ENCODE measurements around the gene POU3F1.

POU3F1 gene

DNA sequence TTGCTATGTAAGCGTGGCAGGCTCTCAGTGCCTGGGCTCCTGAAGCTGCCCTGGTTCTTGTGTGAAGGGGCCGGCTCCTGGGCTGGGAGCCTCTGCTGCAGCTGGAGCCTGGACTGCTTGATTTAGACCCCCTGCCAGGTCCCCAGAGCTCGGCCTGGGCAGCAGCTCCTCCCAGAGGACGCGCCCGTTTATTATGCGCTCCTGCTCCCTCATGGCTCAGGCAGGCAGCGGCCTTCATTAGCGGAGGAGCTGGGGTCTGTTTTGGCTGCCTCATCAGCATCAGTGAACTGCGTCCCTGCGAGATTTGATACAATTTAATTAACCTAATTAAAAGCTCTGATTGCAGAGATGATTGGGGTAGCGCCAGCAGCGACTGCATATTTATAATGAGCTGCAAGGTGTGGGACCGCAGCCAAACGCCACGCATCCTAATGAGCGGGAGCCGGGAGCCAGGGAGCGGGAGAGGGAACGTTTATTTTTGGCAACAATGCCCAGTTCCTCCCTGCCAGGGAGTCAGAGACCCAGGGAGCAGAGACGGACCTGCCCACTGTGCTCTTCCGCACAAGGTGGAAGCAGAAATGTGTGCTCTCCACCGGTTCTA lies 17.4 kb downstream of the POU3F1 start:
- in situ Hi-C loops (cut with MboI; ENCODE audit: low sequenced_read_pairs) = no loop called here

DNA sequence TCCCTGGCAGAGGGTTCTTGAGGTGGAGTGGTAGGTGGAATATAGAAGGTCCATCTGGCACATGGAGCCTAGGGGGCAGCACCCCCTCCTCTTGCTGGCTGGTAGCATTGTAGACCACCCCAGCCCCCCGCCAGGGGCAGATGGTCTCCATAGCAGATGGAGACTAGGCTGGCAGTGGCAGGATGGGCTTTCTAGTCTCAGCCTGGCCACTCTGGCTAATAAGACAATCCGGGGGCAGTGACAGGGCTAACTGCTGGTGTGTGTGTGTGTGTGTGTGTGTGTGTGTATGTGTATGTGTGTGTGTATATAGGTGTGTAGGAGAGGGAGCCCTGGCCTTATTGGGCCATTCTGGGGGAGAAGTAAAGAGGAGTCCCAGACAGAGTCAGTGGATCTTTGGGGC lies 17.9 kb downstream of the POU3F1 start:
- in situ Hi-C loops (cut with MboI; ENCODE audit: low sequenced_read_pairs) = no loop called here

DNA sequence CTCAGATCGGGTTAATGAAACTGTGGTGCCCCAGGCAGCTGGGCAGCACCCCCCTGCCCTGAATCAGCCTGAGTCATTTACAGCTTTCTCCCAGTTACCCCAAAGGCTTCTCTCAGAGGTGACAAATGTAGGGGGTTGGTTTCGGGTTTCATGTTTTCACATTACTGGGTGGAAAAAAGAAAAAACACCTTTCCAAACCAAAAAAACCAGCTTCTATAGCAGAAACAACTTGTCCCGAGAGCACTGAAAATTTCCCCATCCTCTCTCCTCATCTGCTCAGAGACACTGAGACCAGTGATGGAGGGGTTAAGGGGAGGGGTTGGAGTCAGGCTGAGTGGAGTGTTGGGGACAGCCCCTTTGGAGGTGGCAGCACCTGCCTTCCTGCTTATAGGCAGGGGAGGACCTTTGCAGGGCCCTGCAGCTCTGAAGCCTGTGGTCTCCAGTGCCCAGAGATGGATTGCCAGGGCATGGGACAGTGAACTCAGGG lies 18.4 kb downstream of the POU3F1 start:
- in situ Hi-C loops (cut with MboI; ENCODE audit: low sequenced_read_pairs) = no loop called here

DNA sequence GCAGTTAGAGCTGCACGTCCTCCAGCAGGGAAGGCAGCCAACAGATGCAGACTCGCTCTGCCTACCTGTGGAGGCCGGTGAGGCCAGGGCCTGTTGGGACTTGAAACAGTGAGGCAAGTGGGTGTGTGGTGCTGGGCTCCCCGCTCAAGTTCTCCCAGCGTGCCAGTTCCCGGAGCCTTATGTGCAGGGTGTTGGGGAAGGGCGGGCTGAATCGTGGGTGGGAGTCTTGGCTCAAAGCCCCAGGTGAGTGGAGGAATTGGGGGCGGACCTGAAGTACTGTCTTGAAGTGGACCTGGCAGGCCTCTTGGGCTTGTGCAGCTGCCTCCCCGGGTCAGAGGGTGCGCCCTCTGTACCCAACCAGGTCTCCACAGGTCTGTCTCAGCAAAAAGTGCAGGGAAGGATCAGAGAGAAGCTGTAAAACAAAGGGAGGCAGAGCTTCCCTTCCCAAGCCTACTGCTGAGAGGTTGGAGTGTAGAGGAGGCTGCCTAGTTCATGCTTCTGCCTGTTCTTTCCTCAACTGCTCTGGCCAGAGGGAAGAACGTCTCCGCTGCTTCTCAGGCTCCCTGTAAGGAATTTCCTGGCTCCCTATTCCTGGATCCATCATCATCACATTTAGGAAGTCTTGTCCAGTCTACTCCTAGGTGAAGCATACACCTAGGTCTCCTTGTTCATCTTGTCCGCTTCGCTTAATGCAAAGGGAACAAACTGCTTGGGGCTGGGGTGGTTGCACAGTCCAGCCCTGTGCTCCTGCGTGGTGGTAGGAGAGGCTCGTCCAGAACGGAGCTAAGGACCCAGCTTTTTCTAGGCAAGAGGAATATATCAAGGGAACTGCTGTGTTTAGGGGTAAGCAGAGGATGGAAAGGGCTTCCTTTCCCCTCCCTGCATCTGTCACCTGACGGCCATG lies 19.1 kb downstream of the POU3F1 start:
- in situ Hi-C loops (cut with MboI; ENCODE audit: low sequenced_read_pairs) = no loop called here

DNA sequence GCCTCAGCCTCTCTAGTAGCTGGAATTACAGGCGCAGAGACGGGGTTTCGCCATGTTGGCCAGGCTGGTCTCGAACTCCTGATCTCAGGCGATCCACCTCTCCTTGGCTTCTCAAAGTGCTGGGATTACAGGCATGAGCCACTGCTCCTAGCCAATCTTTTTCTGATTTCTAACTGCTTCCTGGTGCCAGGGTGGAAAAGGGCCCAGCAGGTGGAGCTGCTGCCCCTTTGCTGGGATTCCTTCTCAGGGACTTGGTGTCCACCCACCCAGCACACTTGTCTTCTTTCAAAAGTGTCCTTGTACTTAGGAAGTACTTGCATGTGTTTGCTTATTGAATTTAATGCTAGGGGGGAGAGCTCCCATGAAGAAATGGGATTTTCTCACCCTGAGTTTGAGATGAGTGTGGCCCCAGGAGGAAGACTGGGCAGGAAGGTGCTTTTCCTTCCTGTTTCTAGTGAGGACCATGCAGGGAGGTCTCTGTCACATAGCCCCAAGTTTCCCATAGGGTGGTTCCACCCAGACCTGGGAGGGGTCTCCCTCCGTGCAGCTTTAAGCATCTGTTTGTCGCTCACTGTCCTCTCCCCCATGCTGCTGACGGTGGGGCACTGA lies 19.9 kb downstream of the POU3F1 start:
- in situ Hi-C loops (cut with MboI; ENCODE audit: low sequenced_read_pairs) = no loop called here

DNA sequence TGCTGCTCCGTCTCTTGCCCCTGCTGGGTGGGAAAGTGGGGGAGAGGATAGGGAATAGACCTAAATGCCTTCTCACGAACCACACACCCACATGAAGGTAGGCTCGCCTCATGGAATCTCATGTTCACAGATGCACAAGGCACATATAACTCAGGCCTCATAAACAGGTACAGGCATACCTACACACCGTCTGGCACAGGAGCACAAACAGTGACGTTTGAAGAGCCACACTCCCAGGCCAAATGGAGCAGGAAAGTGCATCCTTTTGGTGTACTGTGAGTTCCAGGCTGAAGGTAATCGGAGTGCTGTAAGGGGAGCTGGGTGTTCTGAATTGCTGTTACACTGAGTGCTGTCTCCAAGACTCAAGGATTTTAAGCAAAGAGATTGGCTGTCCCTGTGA lies 20.9 kb downstream of the POU3F1 start:
- in situ Hi-C loops (cut with MboI; ENCODE audit: low sequenced_read_pairs) = no loop called here

DNA sequence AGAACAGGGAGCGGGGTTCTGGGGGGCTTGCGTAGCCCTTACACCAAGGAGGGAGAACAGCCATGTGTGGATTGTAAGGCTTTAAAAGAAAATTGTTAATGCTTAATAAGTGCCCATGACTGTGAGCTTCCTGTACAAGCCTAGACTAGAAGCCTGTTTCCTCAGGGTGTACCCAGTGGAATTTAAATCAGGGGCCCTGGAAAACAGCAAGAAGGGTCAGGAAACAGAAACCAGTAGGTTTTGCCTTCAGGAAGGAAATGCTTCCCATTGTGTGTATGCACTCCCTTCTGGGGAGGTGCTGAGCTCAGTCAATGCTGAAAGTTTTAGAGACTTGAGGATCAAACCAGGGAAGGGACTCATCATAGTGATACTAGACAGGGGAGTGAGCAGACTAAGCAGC lies 21.4 kb downstream of the POU3F1 start:
- in situ Hi-C loops (cut with MboI; ENCODE audit: low sequenced_read_pairs) = no loop called here

DNA sequence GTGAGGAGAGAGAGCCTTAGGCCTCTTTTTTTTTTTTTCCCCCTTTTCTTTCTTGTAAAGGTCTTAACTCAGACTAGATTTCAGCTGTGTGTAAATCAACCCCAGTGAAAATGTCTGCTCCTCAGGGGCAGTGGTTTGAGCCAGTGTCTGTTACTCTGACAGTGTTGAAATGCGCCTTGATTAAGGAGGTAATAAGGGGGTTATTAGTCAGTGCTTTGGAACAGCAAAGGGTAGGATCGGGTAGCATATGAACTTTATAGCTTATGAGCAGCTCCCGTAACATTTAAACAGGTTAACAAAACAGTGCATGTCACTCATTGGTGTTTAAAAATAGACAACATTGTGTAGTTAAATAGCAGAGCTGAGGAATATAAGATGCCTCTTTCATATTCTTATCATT lies 23.8 kb downstream of the POU3F1 start:
- in situ Hi-C loops (cut with MboI; ENCODE audit: low sequenced_read_pairs) = no loop called here

DNA sequence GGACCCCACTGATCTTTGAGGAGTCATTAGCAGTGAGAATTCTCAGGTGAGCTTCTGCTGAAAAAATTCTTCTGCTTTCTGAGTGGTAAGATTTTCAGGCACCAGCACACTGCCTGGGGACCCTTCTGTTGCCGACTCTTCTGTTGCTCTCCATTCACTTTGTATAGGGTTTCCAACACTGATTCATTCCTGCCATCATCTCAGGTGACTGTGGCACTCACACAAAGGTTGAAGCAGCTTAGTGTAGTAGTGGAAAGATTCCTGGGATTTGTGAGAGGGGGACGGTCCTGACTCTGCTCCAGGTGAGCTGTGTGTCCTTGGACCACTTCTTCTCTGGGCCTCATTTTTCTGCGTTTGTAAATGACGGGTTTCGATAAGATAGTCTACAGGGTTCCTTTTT lies 24.6 kb downstream of the POU3F1 start:
- in situ Hi-C loops (cut with MboI; ENCODE audit: low sequenced_read_pairs) = no loop called here

DNA sequence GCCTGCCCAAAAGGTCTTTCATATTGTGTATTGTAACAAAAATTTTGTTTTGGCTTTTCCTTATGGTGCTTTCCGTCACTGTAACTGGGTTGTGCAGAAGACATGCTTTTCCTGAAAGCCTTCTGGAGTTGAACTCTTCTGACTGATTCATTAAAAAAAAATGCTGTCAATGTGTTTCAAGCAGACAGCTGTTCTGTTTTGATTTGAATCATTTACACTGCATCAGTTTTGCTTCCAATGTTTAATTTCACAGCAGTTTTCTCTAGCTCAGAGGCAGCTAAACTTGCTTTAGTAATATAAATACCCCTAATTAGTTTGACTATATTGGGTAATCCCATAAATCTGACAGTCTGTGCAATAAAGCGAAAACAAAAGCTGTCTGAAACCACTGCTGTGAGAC lies 26.2 kb downstream of the POU3F1 start:
- in situ Hi-C loops (cut with MboI; ENCODE audit: low sequenced_read_pairs) = no loop called here

DNA sequence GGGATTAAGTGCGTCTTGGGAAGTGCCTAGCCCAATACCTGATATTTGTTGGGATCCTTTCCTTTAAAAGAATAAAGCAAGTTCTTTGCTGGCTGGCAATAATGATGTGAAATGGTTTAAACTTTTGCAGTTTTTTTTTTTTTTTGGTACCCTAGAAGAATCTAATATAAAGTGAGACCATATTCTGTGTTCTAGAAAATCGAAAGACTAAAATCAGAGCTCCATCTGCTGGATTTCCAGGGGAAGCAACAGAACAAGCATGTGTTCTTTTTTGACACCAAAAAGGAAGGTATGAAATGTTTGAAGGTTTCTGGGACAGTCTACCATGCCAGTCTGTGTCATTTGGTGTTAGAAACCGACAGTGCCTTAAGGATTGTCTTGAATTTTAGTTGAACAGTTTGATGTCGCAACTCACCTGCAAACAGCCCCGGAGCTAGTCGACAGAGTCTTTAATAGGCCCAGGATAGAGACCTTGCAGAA lies 27.7 kb downstream of the POU3F1 start:
- in situ Hi-C loops (cut with MboI; ENCODE audit: low sequenced_read_pairs) = no loop called here

DNA sequence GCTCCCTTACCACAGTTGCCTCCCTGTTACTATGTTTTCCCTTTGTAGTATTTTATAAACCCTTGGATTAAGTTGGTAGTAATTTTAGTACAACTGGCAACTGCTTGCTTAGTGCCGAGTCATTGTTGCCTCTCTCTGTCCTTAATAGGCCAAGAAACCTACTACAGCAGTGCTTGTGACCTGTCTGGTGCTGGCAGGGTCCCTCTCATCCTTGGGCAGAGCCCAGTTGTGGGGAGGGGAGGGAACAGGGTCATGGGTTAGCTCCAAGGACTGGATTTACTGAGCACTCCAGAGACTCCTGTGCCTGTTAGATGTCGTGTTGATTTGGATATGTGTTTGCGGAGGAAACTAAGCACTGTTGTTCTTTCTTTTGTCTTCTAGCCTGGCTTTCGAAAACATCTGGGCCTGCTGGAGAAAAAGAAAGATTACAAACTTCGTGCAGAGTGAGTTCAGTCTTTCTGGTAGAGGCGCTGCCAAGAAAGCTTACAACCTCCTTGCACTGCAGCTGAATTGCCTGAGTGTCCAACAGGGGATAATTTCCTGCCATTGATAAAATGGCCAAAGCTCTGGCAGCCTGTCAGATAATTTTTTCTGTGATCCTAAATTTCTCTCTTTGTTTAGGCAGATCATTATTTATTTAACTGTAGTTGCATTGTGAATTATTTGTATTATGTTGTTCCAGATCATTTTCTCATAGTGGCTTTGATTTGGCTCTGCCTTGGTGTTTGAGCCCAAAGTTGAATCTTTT lies 30.4 kb downstream of the POU3F1 start:
- in situ Hi-C loops (cut with MboI; ENCODE audit: low sequenced_read_pairs) = no loop called here

DNA sequence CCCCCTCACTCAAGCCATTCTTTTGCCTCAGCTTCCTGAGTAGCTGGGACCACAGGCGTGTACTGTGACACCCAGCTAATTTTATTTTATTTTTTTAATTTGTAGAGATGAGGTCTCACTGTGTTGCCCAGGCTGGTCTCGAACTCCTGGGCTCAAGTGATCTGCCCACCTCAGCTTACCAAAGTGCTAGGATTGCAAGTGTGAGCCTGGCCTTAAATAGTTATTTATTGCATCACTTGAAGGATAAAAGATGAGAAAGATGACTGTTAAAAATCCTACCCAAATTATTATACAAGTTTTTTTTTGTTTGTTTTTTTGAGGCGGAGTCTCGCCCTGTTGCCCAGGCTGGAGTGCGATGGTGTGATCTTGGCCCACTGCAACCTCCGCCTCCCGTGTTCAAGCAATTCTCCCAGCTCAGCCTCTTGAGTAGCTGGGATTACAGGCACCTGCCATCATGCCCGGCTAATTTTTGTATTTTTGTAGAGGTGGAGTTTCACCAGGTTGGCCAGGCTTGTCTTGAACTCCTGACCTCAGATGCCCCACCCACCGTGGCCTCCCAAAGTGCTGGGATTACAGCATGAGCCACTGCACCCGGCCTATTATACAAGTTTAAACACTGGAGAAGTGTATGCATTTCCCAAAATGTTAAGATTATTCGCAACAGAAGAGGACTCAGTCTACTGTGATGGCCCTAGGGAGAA lies 31.7 kb downstream of the POU3F1 start:
- in situ Hi-C loops (cut with MboI; ENCODE audit: low sequenced_read_pairs) = no loop called here

DNA sequence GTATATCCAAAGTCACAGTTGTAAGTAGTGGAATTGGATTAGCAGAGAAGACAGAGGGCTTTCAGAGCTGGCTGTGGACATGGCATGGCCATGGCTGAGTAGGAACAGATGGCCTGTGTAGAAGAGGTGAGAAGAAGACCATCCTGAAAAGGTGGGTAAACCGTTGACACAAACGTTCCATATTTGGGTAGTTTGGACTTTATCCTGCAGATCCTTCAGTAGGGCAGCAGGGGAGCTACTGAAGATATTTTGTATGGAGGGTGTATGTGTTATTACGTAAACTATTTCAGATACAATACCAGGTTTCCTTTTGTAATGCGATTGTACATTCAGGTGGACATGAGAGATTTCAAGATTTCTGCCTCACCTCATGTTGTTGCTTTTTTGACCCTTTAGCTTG lies 32.4 kb downstream of the POU3F1 start:
- in situ Hi-C loops (cut with MboI; ENCODE audit: low sequenced_read_pairs) = no loop called here

DNA sequence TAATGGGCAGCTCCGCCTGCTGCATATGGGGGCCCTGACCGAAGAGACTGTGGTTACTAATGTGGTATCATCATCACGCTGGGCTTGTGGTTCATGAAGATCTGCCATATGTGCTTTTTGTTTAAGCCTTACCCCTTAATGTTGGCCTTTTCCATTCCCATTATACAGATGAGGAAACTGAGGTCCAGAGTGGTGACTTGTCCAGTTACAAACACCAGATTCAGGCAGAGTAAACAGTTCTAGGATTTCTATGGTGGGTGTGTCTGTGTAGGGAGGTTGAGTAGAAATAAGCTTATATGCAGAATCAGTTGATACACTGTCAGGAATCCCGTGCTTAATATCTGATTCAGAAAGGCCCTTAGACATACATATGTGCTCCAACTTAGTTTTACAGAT lies 33.4 kb downstream of the POU3F1 start:
- in situ Hi-C loops (cut with MboI; ENCODE audit: low sequenced_read_pairs) = no loop called here

DNA sequence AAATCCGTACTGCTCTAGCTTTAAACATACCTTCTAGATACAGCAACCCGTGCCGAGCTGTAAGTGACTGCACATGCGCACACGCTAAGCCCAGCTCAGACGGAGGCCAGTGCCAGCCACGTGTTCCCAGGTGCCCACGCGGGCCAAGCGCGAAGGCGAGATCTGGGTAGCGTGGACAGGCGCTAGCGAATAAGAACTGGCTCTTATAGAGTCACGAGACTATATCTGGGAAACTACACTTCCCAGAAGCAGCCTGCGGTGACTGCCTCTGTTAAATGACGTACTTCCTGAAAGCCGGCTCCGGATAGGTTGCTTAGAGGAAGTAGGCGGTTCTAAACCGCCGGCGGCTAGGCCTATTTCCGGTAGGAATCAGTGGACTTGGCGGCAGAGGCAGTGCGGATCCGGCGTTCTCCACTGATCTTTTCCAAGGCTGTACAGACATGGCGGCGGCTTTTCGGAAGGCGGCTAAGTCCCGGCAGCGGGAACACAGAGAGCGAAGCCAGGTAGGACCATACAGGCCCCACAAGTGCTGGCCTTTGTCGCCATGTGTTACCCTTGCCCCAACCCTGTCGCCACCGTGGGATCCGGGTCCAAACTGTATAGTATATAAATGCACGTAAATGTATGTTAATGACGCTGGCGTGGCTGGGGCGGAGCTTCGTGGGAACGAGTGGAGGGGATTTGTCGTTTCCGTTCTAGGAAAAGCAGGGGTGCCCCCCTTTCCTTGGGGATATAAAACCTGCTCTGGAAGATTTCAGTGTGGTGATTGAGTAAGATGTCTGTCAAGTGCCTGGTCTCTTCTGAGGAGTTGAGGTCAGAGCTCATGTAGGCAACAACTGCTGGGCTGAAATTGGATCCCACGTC lies 34.0 kb downstream of the POU3F1 start, which contains the start of gene UTP11:
UTP11 (plus strand) TSS at position 372 of the 864 bp plus-strand sequence; CDS start at position 441, 69 bp downstream.
- in situ Hi-C loops (cut with MboI; ENCODE audit: low sequenced_read_pairs) = no loop called here

DNA sequence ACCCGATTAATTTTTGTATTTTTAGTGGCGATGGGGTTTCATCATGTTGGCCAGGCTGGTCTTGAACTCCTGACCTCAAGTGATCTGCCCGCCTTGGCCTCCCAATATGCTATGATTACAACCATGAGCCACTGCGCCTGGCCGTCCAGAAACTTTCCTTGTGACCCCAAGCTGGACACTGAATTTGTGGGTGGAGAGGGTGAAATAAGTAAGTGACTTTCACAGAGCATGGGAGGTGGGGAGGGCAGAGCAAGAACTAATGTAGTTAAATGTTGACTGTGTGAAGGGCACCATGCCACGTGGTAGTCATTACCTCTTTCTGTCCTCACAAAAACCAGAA lies 36.8 kb downstream of the POU3F1 start:
- in situ Hi-C loops (cut with MboI; ENCODE audit: low sequenced_read_pairs) = no loop called here

DNA sequence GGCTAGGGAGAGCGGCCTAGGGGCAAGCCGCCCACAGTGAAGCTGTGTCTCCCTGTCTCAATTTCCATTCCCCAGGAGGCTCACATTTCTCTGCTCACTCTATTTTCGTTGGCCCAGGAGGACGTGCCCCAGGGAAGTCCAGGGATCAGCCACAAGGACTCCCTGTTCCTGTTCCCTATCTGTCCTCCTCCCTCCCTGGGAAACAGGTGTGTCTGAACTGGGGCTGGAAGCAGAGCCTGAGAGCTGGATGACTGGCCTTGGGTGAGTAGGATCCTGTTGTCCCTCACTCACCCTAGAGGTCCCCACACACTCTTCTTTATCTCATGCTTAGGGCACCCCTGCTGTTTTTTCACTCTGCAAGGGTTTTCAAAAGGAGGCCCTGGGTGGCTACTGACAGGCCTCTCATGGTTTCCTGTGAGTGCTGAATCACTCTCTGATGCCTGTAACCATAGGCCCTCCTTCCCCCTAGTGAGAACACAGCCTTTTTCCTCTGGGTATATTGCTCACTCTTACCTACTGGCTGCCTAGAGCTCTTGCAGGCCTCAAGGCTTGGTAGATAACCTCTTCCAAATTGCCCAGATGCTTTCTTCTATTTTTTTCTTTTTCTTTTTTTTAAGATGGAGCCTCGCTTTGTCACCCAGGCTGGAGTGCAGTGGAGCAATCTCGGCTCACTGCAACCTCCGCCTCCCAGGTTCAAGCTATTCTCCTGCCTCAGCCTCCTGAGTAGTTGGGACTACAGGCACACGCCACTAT lies 37.3 kb downstream of the POU3F1 start:
- in situ Hi-C loops (cut with MboI; ENCODE audit: low sequenced_read_pairs) = no loop called here
